HL-60 (cell line): Measurements from ENCODE around the gene SRRD.

ENCODE experiments used
- DNase-seq, 2 experiments: peaks; one replicate each; pipeline ENCODE4 v3.0.0-alpha.2; 2010 to 2020; ENCODE audit warnings: low read depth in 1 of 2, low spot score in 1 of 2
- H3K27ac ChIP-seq: fragments of 250-450 bp; sonication (Bioruptor Pico); replicated peaks from 2 replicates; pipeline ENCODE4 v1.5.1; 2020; ENCODE audit warnings: mild to moderate bottlenecking, moderate library complexity
- H3K27me3 ChIP-seq: fragments of 250-450 bp; sonication (Bioruptor Pico); 2 replicates; pipeline ENCODE4 v1.5.1; 2021; ENCODE audit warnings: mild to moderate bottlenecking, moderate library complexity; ENCODE audit not compliant: insufficient read depth, poor library complexity, severe bottlenecking
- H3K4me3 ChIP-seq: replicated peaks from 2 replicates; pipeline ENCODE4 v1.5.1; 2011; ENCODE audit warnings: mild to moderate bottlenecking, control low read depth, low read length; ENCODE audit not compliant: insufficient read depth
- GABPA ChIP-seq: IDR thresholded peaks from 2 replicates; pipeline ENCODE4 v1.6.1; 2012; ENCODE audit warnings: low read depth
- POLR2AphosphoS5 ChIP-seq: IDR thresholded peaks from 2 replicates; pipeline ENCODE4 v1.6.1; 2012; ENCODE audit warnings: low read depth
- SPI1 ChIP-seq: IDR thresholded peaks from 2 replicates; pipeline ENCODE4 v1.6.1; 2012; ENCODE audit warnings: low read depth, mild to moderate bottlenecking, borderline replicate concordance
- TF ChIP-seq, protein P1 (sequence below): IDR thresholded peaks from one replicate; pipeline ENCODE4 v1.5.1; 2011; ENCODE audit warnings: low read length, control low read depth, inconsistent platforms; ENCODE audit not compliant: insufficient read depth
- TF ChIP-seq, protein P2 (sequence below): IDR thresholded peaks from 2 replicates; pipeline ENCODE4 v1.6.1; 2012; ENCODE audit warnings: low read depth; ENCODE audit not compliant: insufficient replicate concordance

SRRD gene

DNA sequence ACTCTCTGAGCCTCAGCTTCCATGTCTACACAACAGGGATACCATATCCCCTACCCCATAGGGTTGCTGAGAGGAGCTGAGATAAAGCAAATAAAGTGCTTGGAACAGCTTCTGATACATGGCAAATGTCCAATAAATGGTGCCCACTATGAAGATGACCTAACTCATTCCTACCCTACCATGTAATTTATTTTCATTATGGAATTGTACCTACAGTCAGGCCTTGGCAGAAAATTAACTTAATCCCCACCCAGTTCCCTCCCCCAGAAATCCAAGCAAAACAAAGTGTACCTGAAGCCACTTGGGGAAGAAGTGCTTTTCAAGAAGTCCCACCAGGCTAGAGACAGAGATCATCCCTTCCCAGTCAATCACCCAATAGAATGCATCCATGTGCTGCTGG lies 10.8 kb downstream of the SRRD start:
- Histone ChIP-seq H3K4me3 (no peak overlapping the region), H3K27ac (no peak overlapping the region), H3K27me3 (no peaks in the 10 kb centered on the region)
- no peak for DNase-seq
- TF ChIP-seq POLR2AphosphoS5 (no peak), GABPA (no peak), SPI1 (no peak)
- TF ChIP-seq, protein P1, sequence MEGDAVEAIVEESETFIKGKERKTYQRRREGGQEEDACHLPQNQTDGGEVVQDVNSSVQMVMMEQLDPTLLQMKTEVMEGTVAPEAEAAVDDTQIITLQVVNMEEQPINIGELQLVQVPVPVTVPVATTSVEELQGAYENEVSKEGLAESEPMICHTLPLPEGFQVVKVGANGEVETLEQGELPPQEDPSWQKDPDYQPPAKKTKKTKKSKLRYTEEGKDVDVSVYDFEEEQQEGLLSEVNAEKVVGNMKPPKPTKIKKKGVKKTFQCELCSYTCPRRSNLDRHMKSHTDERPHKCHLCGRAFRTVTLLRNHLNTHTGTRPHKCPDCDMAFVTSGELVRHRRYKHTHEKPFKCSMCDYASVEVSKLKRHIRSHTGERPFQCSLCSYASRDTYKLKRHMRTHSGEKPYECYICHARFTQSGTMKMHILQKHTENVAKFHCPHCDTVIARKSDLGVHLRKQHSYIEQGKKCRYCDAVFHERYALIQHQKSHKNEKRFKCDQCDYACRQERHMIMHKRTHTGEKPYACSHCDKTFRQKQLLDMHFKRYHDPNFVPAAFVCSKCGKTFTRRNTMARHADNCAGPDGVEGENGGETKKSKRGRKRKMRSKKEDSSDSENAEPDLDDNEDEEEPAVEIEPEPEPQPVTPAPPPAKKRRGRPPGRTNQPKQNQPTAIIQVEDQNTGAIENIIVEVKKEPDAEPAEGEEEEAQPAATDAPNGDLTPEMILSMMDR, result no peak
- TF ChIP-seq, protein P2, sequence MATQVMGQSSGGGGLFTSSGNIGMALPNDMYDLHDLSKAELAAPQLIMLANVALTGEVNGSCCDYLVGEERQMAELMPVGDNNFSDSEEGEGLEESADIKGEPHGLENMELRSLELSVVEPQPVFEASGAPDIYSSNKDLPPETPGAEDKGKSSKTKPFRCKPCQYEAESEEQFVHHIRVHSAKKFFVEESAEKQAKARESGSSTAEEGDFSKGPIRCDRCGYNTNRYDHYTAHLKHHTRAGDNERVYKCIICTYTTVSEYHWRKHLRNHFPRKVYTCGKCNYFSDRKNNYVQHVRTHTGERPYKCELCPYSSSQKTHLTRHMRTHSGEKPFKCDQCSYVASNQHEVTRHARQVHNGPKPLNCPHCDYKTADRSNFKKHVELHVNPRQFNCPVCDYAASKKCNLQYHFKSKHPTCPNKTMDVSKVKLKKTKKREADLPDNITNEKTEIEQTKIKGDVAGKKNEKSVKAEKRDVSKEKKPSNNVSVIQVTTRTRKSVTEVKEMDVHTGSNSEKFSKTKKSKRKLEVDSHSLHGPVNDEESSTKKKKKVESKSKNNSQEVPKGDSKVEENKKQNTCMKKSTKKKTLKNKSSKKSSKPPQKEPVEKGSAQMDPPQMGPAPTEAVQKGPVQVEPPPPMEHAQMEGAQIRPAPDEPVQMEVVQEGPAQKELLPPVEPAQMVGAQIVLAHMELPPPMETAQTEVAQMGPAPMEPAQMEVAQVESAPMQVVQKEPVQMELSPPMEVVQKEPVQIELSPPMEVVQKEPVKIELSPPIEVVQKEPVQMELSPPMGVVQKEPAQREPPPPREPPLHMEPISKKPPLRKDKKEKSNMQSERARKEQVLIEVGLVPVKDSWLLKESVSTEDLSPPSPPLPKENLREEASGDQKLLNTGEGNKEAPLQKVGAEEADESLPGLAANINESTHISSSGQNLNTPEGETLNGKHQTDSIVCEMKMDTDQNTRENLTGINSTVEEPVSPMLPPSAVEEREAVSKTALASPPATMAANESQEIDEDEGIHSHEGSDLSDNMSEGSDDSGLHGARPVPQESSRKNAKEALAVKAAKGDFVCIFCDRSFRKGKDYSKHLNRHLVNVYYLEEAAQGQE, result no peak

DNA sequence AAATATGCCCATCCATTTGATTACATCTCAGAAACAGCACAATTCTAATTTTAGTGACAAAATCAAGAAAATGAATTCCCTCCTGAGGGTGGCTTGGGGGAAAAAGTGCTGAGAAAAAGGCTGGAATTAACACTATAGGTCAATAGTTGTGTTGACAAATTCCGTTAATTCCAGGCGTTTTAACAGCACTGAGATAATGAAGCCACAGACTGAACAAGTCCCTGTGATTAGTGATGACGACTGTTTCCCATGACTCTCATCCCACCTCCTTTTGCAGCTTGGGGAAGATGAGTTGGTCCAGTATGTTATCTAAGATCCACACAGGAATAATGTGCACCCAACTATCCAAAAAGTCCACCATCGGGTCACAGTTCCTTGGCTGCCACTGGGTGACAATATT lies 12.8 kb downstream of the SRRD start:
- no peak overlapping the region for H3K4me3 ChIP-seq
- H3K27ac ChIP-seq, result no peak overlapping the region
- DNase-seq, result no peak
- no peaks in the 10 kb centered on the region for H3K27me3 ChIP-seq
- TF ChIP-seq, protein P2, result no peak
- TF ChIP-seq GABPA (no peak), SPI1 (no peak), POLR2AphosphoS5 (no peak)
- TF ChIP-seq, protein P1, result no peak

DNA sequence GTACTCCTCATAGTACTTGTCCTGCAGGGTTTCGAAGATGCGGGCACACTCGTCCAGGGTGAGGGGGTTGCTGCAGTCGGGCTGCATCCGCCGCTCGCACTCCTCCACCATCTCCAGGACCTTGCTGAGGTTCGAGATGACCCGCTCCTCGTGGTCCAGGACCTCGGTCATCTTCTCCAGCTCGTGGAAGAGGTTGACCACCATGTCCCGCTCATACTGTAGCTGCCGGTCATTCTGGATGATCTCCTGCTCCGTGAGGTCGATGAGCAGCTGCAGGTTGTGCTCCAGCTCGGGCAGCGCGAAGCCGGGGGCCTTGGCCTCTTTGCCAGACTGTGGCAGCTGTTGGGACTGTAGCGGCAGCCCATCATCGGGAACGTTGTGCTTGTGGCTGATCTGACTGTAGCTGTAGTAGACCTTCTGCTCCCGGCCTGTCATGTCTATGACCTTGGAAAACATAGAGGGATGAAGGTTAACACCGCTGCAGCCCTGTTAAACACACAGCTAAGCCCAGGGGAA lies 15.6 kb downstream of the SRRD start:
- TF ChIP-seq, protein P2, result no peak
- TF ChIP-seq SPI1, result no peak
- no peak for TF ChIP-seq GABPA
- TF ChIP-seq POLR2AphosphoS5, result no peak
- TF ChIP-seq, protein P1, result no peak
- Histone ChIP-seq H3K4me3 (no peak overlapping the region), H3K27me3 (no peaks in the 10 kb centered on the region), H3K27ac (no peak overlapping the region)
- DNase-seq, result no peak
